DOHH2 (cell line): ENCODE data around the gene ORAI3.

Source experiments
- H3F3A ChIP-seq: fragments of 200-600 bp; sonication (generic), shearing (Covaris generic); 2 replicates; pipeline ENCODE4 v1.6.0; 2016; ENCODE audit warnings: antibody characterized with exemption, mild to moderate bottlenecking; ENCODE audit not compliant: control insufficient read depth, insufficient read depth
- H3K27ac ChIP-seq: fragments of 200-600 bp; sonication (generic); 2 replicates; pipeline ENCODE4 v1.5.1; 2014; ENCODE audit warnings: low read depth, mild to moderate bottlenecking, low read length, moderate library complexity
- H3K27me3 ChIP-seq: fragments of 200-600 bp; sonication (generic); 2 replicates; pipeline ENCODE4 v1.6.1; 2014; ENCODE audit warnings: mild to moderate bottlenecking, low read length, mixed read lengths; ENCODE audit not compliant: control insufficient read depth
- H3K36me3 ChIP-seq: fragments of 200-600 bp; sonication (generic); 2 replicates; pipeline ENCODE4 v1.6.1; 2014; ENCODE audit warnings: mild to moderate bottlenecking, low read length, moderate library complexity, mixed read lengths; ENCODE audit not compliant: control insufficient read depth
- H3K4me1 ChIP-seq: fragments of 200-600 bp; sonication (generic); 2 replicates; pipeline ENCODE4 v1.6.1; 2014; ENCODE audit warnings: mild to moderate bottlenecking, low read length, mixed read lengths; ENCODE audit not compliant: control insufficient read depth
- H3K4me2 ChIP-seq: fragments of 200-600 bp; sonication (generic); 2 replicates; pipeline ENCODE4 v1.6.0; 2014; ENCODE audit warnings: mild to moderate bottlenecking, low read length, moderate library complexity
- H3K4me3 ChIP-seq: fragments of 200-600 bp; sonication (generic); 2 replicates; pipeline ENCODE4 v1.5.1; 2014; ENCODE audit warnings: mild to moderate bottlenecking, low read length, mixed read lengths
- H3K79me2 ChIP-seq: fragments of 200-600 bp; sonication (generic); 2 replicates; pipeline ENCODE4 v1.6.1; 2014; ENCODE audit warnings: mild to moderate bottlenecking, low read length, mixed read lengths; ENCODE audit not compliant: control insufficient read depth
- H3K9me2 ChIP-seq: fragments of 200-600 bp; sonication (generic); replicated peaks from 2 replicates; pipeline ENCODE4 v1.6.1; 2014; ENCODE audit warnings: mild to moderate bottlenecking, low read length, mixed read lengths; ENCODE audit not compliant: control insufficient read depth
- H3K9me3 ChIP-seq: fragments of 200-600 bp; sonication (generic); 2 replicates; pipeline ENCODE4 v1.6.1; 2014; ENCODE audit warnings: antibody characterized with exemption, low read length, mixed read lengths; ENCODE audit not compliant: control insufficient read depth, insufficient read depth
- H4K20me1 ChIP-seq: fragments of 200-600 bp; sonication (generic); 2 replicates; pipeline ENCODE4 v1.6.0; 2014; ENCODE audit warnings: low read depth, mild to moderate bottlenecking, antibody characterized with exemption, low read length, moderate library complexity; ENCODE audit not compliant: control insufficient read depth, insufficient read depth
- CTCF ChIP-seq: fragments of 200-600 bp; sonication (generic); IDR thresholded peaks from one replicate; pipeline ENCODE4 v1.5.1; 2014; ENCODE audit warnings: antibody characterized with exemption, mild to moderate bottlenecking, low read depth, low read length; ENCODE audit not compliant: poor library complexity, severe bottlenecking
- EZH2phosphoT487 ChIP-seq: fragments of 200-600 bp; sonication (generic); IDR thresholded peaks from 2 replicates; pipeline ENCODE4 v1.6.1; 2017; ENCODE audit warnings: borderline replicate concordance, mild to moderate bottlenecking, antibody characterized with exemption, low read length, moderate library complexity, mixed read lengths

The ORAI3 gene

GRCh38 chr16:30971298-30971697 lies 22.4 kb downstream of the ORAI3 start:
- H3K36me3 ChIP-seq, result peaks cover 75% of the 10 kb centered on the region
- no peak overlapping the region for H3K27ac ChIP-seq
- no peaks in the 10 kb centered on the region for H3K9me3 ChIP-seq
- no peaks in the 10 kb centered on the region for H3F3A ChIP-seq
- H3K79me2 ChIP-seq, result no peaks in the 10 kb centered on the region
- no peaks in the 10 kb centered on the region for H4K20me1 ChIP-seq
- no peak overlapping the region for H3K4me3 ChIP-seq
- H3K27me3 ChIP-seq, result no peaks in the 10 kb centered on the region
- no peak overlapping the region for H3K4me2 ChIP-seq
- TF ChIP-seq CTCF (no peak), EZH2phosphoT487 (no peak)
- no peaks in the 10 kb centered on the region for H3K4me1 ChIP-seq
- H3K9me2 ChIP-seq, result no peaks in the 10 kb centered on the region

GRCh38 chr16:30972872-30973271 lies 24.0 kb downstream of the ORAI3 start:
- no peaks in the 10 kb centered on the region for H3K79me2 ChIP-seq
- no peaks in the 10 kb centered on the region for H4K20me1 ChIP-seq
- H3F3A ChIP-seq, result no peaks in the 10 kb centered on the region
- TF ChIP-seq CTCF (no peak), EZH2phosphoT487 (no peak)
- peaks cover 78% of the 10 kb centered on the region for H3K36me3 ChIP-seq
- H3K27ac ChIP-seq, result no peak overlapping the region
- no peak overlapping the region for H3K4me2 ChIP-seq
- no peaks in the 10 kb centered on the region for H3K4me1 ChIP-seq
- H3K9me3 ChIP-seq, result no peaks in the 10 kb centered on the region
- no peaks in the 10 kb centered on the region for H3K27me3 ChIP-seq
- no peak overlapping the region for H3K4me3 ChIP-seq
- H3K9me2 ChIP-seq, result no peaks in the 10 kb centered on the region

- Histone ChIP-seq H3K4me1 (no peaks in the 10 kb centered on the region), H3K4me3 (no peak overlapping the region), H3K4me2 (no peak overlapping the region), H4K20me1 (no peaks in the 10 kb centered on the region), H3K9me2 (no peaks in the 10 kb centered on the region), H3K36me3 (peaks cover 80% of the 10 kb centered on the region), H3K9me3 (no peaks in the 10 kb centered on the region), H3K79me2 (no peaks in the 10 kb centered on the region), H3K27me3 (no peaks in the 10 kb centered on the region), H3K27ac (no peak overlapping the region), H3F3A (no peaks in the 10 kb centered on the region)
- TF ChIP-seq CTCF, result no peak
- no peak for TF ChIP-seq EZH2phosphoT487
These were observed 25.5 kb downstream of the ORAI3 start for GRCh38 chr16:30974348-30974747.

GRCh38 chr16:30976486-30976885 lies 27.6 kb downstream of the ORAI3 start:
- Histone ChIP-seq H3K9me2 (no peaks in the 10 kb centered on the region), H3K79me2 (no peaks in the 10 kb centered on the region), H4K20me1 (no peaks in the 10 kb centered on the region), H3K4me3 (no peak overlapping the region), H3K27ac (no peak overlapping the region), H3K9me3 (no peaks in the 10 kb centered on the region), H3K4me1 (no peaks in the 10 kb centered on the region), H3F3A (no peaks in the 10 kb centered on the region), H3K36me3 (peaks cover 78% of the 10 kb centered on the region), H3K4me2 (no peak overlapping the region), H3K27me3 (no peaks in the 10 kb centered on the region)
- no peak for TF ChIP-seq CTCF
- no peak for TF ChIP-seq EZH2phosphoT487
